H1 (cell line): ENCODE measurements around the gene ANK2. TPM values are rescaled to one million over a fixed set of nuclear protein-coding genes. Genes with fewer than 3 reads are reported as not detected.

Experiments
- CTCF ChIA-PET: fragments of 300-600 bp; sonication (Branson Sonifier 250); formaldehyde crosslinking; loops from one replicate; lab custom pipeline; 2021; ENCODE audit not compliant: partially characterized antibody; lab: Charles Lee
- POLR2A ChIA-PET: fragments of 300-600 bp; sonication (Branson Sonifier 250); formaldehyde crosslinking; loops from one replicate; lab custom pipeline; 2021; ENCODE audit warnings: inconsistent platforms; ENCODE audit not compliant: partially characterized antibody; lab: Charles Lee
- DNase-seq, 2 experiments: peaks; one replicate each; pipeline versions ENCODE4 v3.0.0 to v3.0.0-alpha.2; 2010 to 2022; ENCODE audit warnings: low spot score in 2 of 2, low read depth in 1 of 2, mixed read lengths in 1 of 2
- FAIRE-seq: peaks from 2 replicates; lab custom pipeline; 2011; peaks lifted over from hg19 to GRCh38; lab: Jason Lieb, UNC
- H2AFZ ChIP-seq: 2 replicates; pipeline ENCODE4 v1.8.1; 2012; ENCODE audit warnings: low read length, inconsistent platforms
- H2AK5ac ChIP-seq: 2 replicates; pipeline ENCODE4 v1.6.1; 2013; ENCODE audit warnings: low read depth, low read length
- H2BK120ac ChIP-seq: replicated peaks from 2 replicates; pipeline ENCODE3; 2013; ENCODE audit warnings: low read depth, low read length, inconsistent platforms
- H2BK12ac ChIP-seq: 2 replicates; pipeline ENCODE4 v1.6.1; 2013; ENCODE audit warnings: low read depth, low read length
- H2BK15ac ChIP-seq: 2 replicates; pipeline ENCODE4 v1.6.1; 2013; ENCODE audit warnings: low read length
- H2BK20ac ChIP-seq: 2 replicates; pipeline ENCODE4 v1.6.1; 2013; ENCODE audit warnings: low read length
- H2BK5ac ChIP-seq: 2 replicates; pipeline ENCODE4 v1.6.1; 2013; ENCODE audit warnings: low read depth, low read length
- H3K14ac ChIP-seq: 2 replicates; pipeline ENCODE4 v1.6.1; 2013; ENCODE audit warnings: inconsistent platforms; ENCODE audit not compliant: insufficient read length
- H3K18ac ChIP-seq: 2 replicates; pipeline ENCODE4 v1.6.1; 2013; ENCODE audit warnings: low read length; ENCODE audit errors: extremely low read depth
- H3K23ac ChIP-seq: 2 replicates; pipeline ENCODE4 v1.6.1; 2013; ENCODE audit warnings: inconsistent platforms; ENCODE audit not compliant: insufficient read length
- H3K23me2 ChIP-seq: 2 replicates; pipeline ENCODE4 v1.6.1; 2013; ENCODE audit warnings: low read depth, low read length
- H3K27ac ChIP-seq: 2 replicates; pipeline ENCODE4 v1.6.1; 2011; ENCODE audit warnings: low read depth, low read length, inconsistent platforms
- H3K27me3 ChIP-seq, 4 experiments: replicated peaks in 1 of 4; 1 replicate in 1 of 4; 2 replicates in 3 of 4; pipeline versions ENCODE4 v1.6.1 to v1.8.1; 2011 to 2013; ENCODE audit warnings: low read length in 3 of 4, mild to moderate bottlenecking in 3 of 4, inconsistent platforms in 2 of 4, mixed read lengths in 2 of 4, moderate library complexity in 1 of 4; ENCODE audit not compliant: control insufficient read depth in 3 of 4, insufficient read depth in 3 of 4; ENCODE audit errors: extremely low read depth in 1 of 4
- H3K36me3 ChIP-seq, 4 experiments: 2 replicates each; pipeline versions ENCODE4 v1.6.1 to v1.8.1; 2011 to 2013; ENCODE audit warnings: mild to moderate bottlenecking in 4 of 4, low read length in 3 of 4, moderate library complexity in 2 of 4, control low read depth in 1 of 4, inconsistent platforms in 1 of 4; ENCODE audit not compliant: insufficient read depth in 4 of 4, control insufficient read depth in 2 of 4
- H3K4ac ChIP-seq: replicated peaks from 2 replicates; pipeline ENCODE3; 2013; ENCODE audit warnings: low read length, low read depth, mixed read lengths, inconsistent platforms; ENCODE audit not compliant: insufficient read length
- H3K4me1 ChIP-seq, 4 experiments: replicated peaks in 1 of 4; 1 replicate in 1 of 4; 2 replicates in 3 of 4; pipeline versions ENCODE4 v1.6.1 to v1.8.1; 2011 to 2013; ENCODE audit warnings: low read length in 3 of 4, inconsistent platforms in 2 of 4, mixed read lengths in 1 of 4; ENCODE audit not compliant: insufficient read depth in 4 of 4, control insufficient read depth in 3 of 4
- H3K4me2 ChIP-seq, 2 experiments: 2 replicates each; pipeline versions ENCODE4 v1.6.1 to v1.8.1; 2011 to 2013; ENCODE audit warnings: low read depth in 2 of 2, low read length in 2 of 2, control low read depth in 1 of 2, inconsistent platforms in 1 of 2, mild to moderate bottlenecking in 1 of 2; ENCODE audit not compliant: insufficient read depth in 1 of 2
- H3K4me3 ChIP-seq, 4 experiments: fragments of 200-600, 300-600 bp in 1 of 4; sonication (generic), shearing (Covaris generic), sonication (Bioruptor Twin) in 1 of 4; 2 replicates each; pipeline versions ENCODE4 v1.5.1 to v1.8.1; 2011 to 2016; ENCODE audit warnings: low read length in 4 of 4, low read depth in 3 of 4, control low read depth in 2 of 4, inconsistent platforms in 2 of 4, mild to moderate bottlenecking in 2 of 4, mixed read lengths in 1 of 4, moderate library complexity in 1 of 4; ENCODE audit not compliant: insufficient read depth in 2 of 4; ENCODE audit errors: extremely low read depth in 1 of 4
- H3K56ac ChIP-seq: replicated peaks from 2 replicates; pipeline ENCODE3; 2013; ENCODE audit warnings: low read depth, mild to moderate bottlenecking, mixed read lengths, low read length, inconsistent platforms; ENCODE audit not compliant: insufficient read length
- H3K79me1 ChIP-seq: 2 replicates; pipeline ENCODE4 v1.6.1; 2013; ENCODE audit warnings: low read depth, low read length, control low read depth
- H3K79me2 ChIP-seq, 2 experiments: 2 replicates each; pipeline versions ENCODE4 v1.6.1 to v1.8.1; 2012 to 2013; ENCODE audit warnings: low read length in 2 of 2, mild to moderate bottlenecking in 2 of 2, inconsistent platforms in 1 of 2; ENCODE audit not compliant: insufficient read depth in 2 of 2, control insufficient read depth in 1 of 2
- H3K9ac ChIP-seq, 4 experiments: replicated peaks in 1 of 4; 1 replicate in 1 of 4; 2 replicates in 3 of 4; pipeline versions ENCODE4 v1.6.1 to v1.8.1; 2011 to 2013; ENCODE audit warnings: low read depth in 3 of 4, low read length in 3 of 4, control low read depth in 2 of 4, mild to moderate bottlenecking in 2 of 4, moderate library complexity in 2 of 4, inconsistent platforms in 1 of 4; ENCODE audit errors: extremely low read depth in 1 of 4
- H3K9me3 ChIP-seq, 2 experiments: 2 replicates each; pipeline versions ENCODE4 v1.6.1 to v1.8.1; 2012 to 2013; ENCODE audit warnings: mild to moderate bottlenecking in 2 of 2, moderate library complexity in 2 of 2, control low read depth in 1 of 2, inconsistent platforms in 1 of 2, low read depth in 1 of 2, low read length in 1 of 2, mixed read lengths in 1 of 2; ENCODE audit not compliant: insufficient read depth in 2 of 2
- H4K20me1 ChIP-seq, 2 experiments: replicated peaks in 1 of 2; 2 replicates each; pipeline versions ENCODE3 to v1.8.1; 2011 to 2013; ENCODE audit warnings: inconsistent platforms in 2 of 2, low read length in 2 of 2, mild to moderate bottlenecking in 1 of 2; ENCODE audit not compliant: insufficient read depth in 2 of 2, control insufficient read depth in 1 of 2
- H4K5ac ChIP-seq: 2 replicates; pipeline ENCODE4 v1.6.1; 2013; ENCODE audit warnings: low read length, low read depth, mixed read lengths, inconsistent platforms; ENCODE audit not compliant: insufficient read length
- H4K8ac ChIP-seq: 2 replicates; pipeline ENCODE4 v1.8.0; 2013; ENCODE audit warnings: mild to moderate bottlenecking, moderate library complexity, low read length, inconsistent platforms; ENCODE audit not compliant: insufficient read depth; ENCODE audit errors: extremely low read depth
- H4K91ac ChIP-seq: replicated peaks from 2 replicates; pipeline ENCODE3; 2013; ENCODE audit warnings: low read length, mixed read lengths, inconsistent platforms; ENCODE audit not compliant: insufficient read length
- CHD1 ChIP-seq: IDR thresholded peaks from 2 replicates; pipeline ENCODE4 v1.6.1; 2012; ENCODE audit warnings: low read depth, low read length, improper control_type of control experiment
- FOSL1 ChIP-seq: IDR thresholded peaks from 2 replicates; pipeline ENCODE4 v1.6.1; 2011; ENCODE audit warnings: mild to moderate bottlenecking, low read depth, low read length, moderate library complexity; ENCODE audit not compliant: insufficient read depth
- GTF2F1 ChIP-seq: IDR thresholded peaks from 2 replicates; pipeline ENCODE4 v1.6.1; 2012; ENCODE audit warnings: low read depth, low read length, improper control_type of control experiment, borderline replicate concordance
- KDM5A ChIP-seq: fragments of 200-600 bp; IDR thresholded peaks from 2 replicates; pipeline ENCODE4 v1.7.1; 2012; ENCODE audit warnings: mild to moderate bottlenecking, low read length, inconsistent platforms, mixed read lengths
- POU5F1 ChIP-seq: IDR thresholded peaks from 2 replicates; pipeline ENCODE4 v1.6.1; 2011; ENCODE audit warnings: low read depth, mild to moderate bottlenecking, low read length, moderate library complexity
- SP1 ChIP-seq: IDR thresholded peaks from 2 replicates; pipeline ENCODE4 v1.6.1; 2011; ENCODE audit warnings: low read depth, low read length
- WGBS, 2 experiments: shearing (Covaris generic) in 1 of 2; methylation state at CpG; one replicate each; pipeline versions ENCODE4 v1.1.6 to v1.1.7; 2013 to 2015; ENCODE audit warnings: low lambda C conversion rate in 2 of 2, mixed read lengths in 2 of 2, inconsistent platforms in 1 of 2, low coverage in 1 of 2, missing lambda C conversion rate in 1 of 2; ENCODE audit not compliant: insufficient replicate concordance in 2 of 2, insufficient coverage in 1 of 2, insufficient read length in 1 of 2; ENCODE audit errors: extremely low coverage in 1 of 2, missing lambda C conversion rate in 1 of 2; 5-methylcytosine and 5-hydroxymethylcytosine counted together
- polyA plus RNA-seq, 7 experiments: library from polyadenylated mRNA; depleted of rRNA in 3 of 7; stranded (reverse) in 5 of 7; unstranded in 2 of 7; fragments of >200 nt in 5 of 7; fragments of 200-250 nt in 2 of 7; gene quantifications; 1 replicate in 5 of 7; 2 replicates in 1 of 7; 4 replicates in 1 of 7; pipeline versions ENCODE4 v1.2.1 to v1.2.3, GENCODE V29; 2011 to 2013; ENCODE audit warnings: missing spikeins in 2 of 7, mixed read lengths in 2 of 7
- total RNA-seq: library from RNA; stranded (reverse); fragmentation: NEBNext Ultra II Directional; extraction: Animal tissue kit (Norgen Biotek cat#: 25700); gene quantifications from 2 replicates; pipeline ENCODE4 v1.2.1, GENCODE V29; 2021

ANK2 gene
- total and polyA plus RNA-seq, 2 of the 8 experiments (the other 6 are each of a cell fraction or from before 2014, with no cell fraction given) = 14.2 to 35.1 TPM

DNA sequence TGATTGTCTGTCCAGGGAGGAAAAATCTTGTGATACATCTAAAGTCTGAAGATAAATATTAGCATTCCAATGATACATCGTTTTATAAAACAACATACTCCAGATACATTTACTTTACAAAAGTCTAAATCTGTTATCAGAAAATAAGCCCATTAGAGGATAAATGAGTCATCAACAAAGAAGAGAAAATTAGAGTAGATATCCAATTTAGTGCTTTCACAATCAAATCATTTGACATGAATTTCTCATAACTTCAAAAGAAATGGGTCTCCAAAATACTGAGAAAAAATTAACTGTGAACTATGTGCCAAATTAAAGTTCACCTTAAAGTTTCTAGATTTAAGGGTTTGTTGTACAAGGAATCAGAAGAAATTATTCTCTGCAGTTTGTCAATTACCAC, 213.8 kb downstream of the ANK2 start:
- no peak overlapping the region for H3K18ac ChIP-seq

More for the DNA sequence above, 213.8 kb downstream of the ANK2 start:
- Histone ChIP-seq H4K91ac (no peak overlapping the region), H3K79me2 (no peaks in the 10 kb centered on the region), H3K4me3 (no peak overlapping the region), H4K20me1 (no peaks in the 10 kb centered on the region), H4K8ac (no peak overlapping the region), H2BK120ac (no peak overlapping the region), H3K4ac (no peak overlapping the region), H3K79me1 (no peaks in the 10 kb centered on the region), H2AFZ (no peak overlapping the region), H2BK5ac (no peak overlapping the region), H3K27me3 (no peaks in the 10 kb centered on the region), H3K56ac (no peak overlapping the region), H3K36me3 (peaks cover 0 to 14% (median 4%) of the 10 kb centered on the region in 4 experiments; a peak in 4 of 8 replicates), H3K4me1 (peaks cover 0 to 4% (median 0%) of the 10 kb centered on the region in 4 experiments; a peak in 1 of 7 replicates), H2BK15ac (no peak overlapping the region), H3K23me2 (0 out of 2 replicates have a peak, but pooled peaks cover 2% of the 10 kb centered on the region), H4K5ac (no peak overlapping the region), H3K27ac (no peak overlapping the region), H3K4me2 (no peak overlapping the region), H2BK20ac (no peak overlapping the region), H3K23ac (no peak overlapping the region), H3K14ac (no peak overlapping the region), H3K9ac (no peak overlapping the region), H2BK12ac (no peak overlapping the region), H3K9me3 (no peaks in the 10 kb centered on the region), H2AK5ac (no peak overlapping the region)
- TF ChIP-seq POU5F1 (no peak), KDM5A (no peak), GTF2F1 (no peak), SP1 (no peak), FOSL1 (no peak), CHD1 (no peak)
- DNase-seq = no peak
- 95% methylated on average over 1 of the region's 1 CpG; no CpG with 5 or more reads in 1 of the 2 experiments for WGBS, 2 experiments
- CTCF ChIA-PET = no interaction called here
- no peak for FAIRE-seq
- POLR2A ChIA-PET = no interaction called here
